HepG2 (cell line): ENCODE data around the gene TSC22D4. TPM values are rescaled to one million over a fixed set of nuclear protein-coding genes. Genes with fewer than 3 reads are reported as not detected.

Source experiments
- AKAP8 ChIP-seq: sonication (generic); formaldehyde crosslinking; IDR thresholded peaks from 2 replicates; pipeline ENCODE4 v1.5.1; 2020; ENCODE audit warnings: mild to moderate bottlenecking, missing genetic modification reagents
- CBFB ChIP-seq: sonication (generic); formaldehyde crosslinking; IDR thresholded peaks from 2 replicates; pipeline ENCODE4 v1.4.0; 2020; ENCODE audit warnings: missing genetic modification reagents
- FOXP1 ChIP-seq, 2 experiments: fragments of 450-650 bp in 1 of 2; IDR thresholded peaks; 2 replicates each; pipeline ENCODE4 v1.6.1; 2017 to 2018; ENCODE audit warnings: antibody characterized with exemption in 1 of 2
- NKX3-1 ChIP-seq: sonication (generic); formaldehyde crosslinking; IDR thresholded peaks from 2 replicates; pipeline ENCODE4 v1.5.0; 2020; ENCODE audit warnings: missing genetic modification reagents
- PHF8 ChIP-seq: sonication (generic); formaldehyde crosslinking; IDR thresholded peaks from 2 replicates; pipeline ENCODE4 v1.5.0; 2020; ENCODE audit warnings: missing genetic modification reagents
- PRDM4 ChIP-seq: sonication (generic); formaldehyde crosslinking; IDR thresholded peaks from 2 replicates; pipeline ENCODE4 v1.9.0; 2021; ENCODE audit warnings: missing genetic modification reagents, borderline replicate concordance
- TERF1 ChIP-seq: sonication (generic); formaldehyde crosslinking; IDR thresholded peaks from 2 replicates; pipeline ENCODE4 v1.8.0; 2022; ENCODE audit warnings: mild to moderate bottlenecking, missing genetic modification reagents, moderate library complexity
- TSC22D2 ChIP-seq: sonication (generic); formaldehyde crosslinking; IDR thresholded peaks from 2 replicates; pipeline ENCODE4 v1.5.1; 2020; ENCODE audit warnings: missing genetic modification reagents, mild to moderate bottlenecking, borderline replicate concordance
- ZNF142 ChIP-seq: sonication (generic); formaldehyde crosslinking; IDR thresholded peaks from 2 replicates; pipeline ENCODE4 v1.4.0; 2020; ENCODE audit warnings: missing genetic modification reagents
- ZNF225 ChIP-seq: sonication (generic); formaldehyde crosslinking; IDR thresholded peaks from 2 replicates; pipeline ENCODE4 v1.4.0; 2020; ENCODE audit warnings: mild to moderate bottlenecking, missing genetic modification reagents
- ZNF543 ChIP-seq: sonication (generic); formaldehyde crosslinking; IDR thresholded peaks from 2 replicates; pipeline ENCODE4 v1.4.0; 2020; ENCODE audit warnings: mild to moderate bottlenecking, missing genetic modification reagents
- ZNF567 ChIP-seq: sonication (generic); formaldehyde crosslinking; IDR thresholded peaks from 2 replicates; pipeline ENCODE4 v1.8.1; 2023; ENCODE audit warnings: mild to moderate bottlenecking, missing genetic modification reagents, borderline replicate concordance
- ZNF589 ChIP-seq: sonication (generic); formaldehyde crosslinking; conservative IDR thresholded peaks from 2 replicates; pipeline ENCODE4 v1.8.0; 2022; ENCODE audit warnings: mild to moderate bottlenecking, moderate library complexity, missing genetic modification reagents
- ZNF598 ChIP-seq: sonication (generic); formaldehyde crosslinking; IDR thresholded peaks from 2 replicates; pipeline ENCODE4 v1.5.1; 2020; ENCODE audit warnings: mild to moderate bottlenecking, missing genetic modification reagents, borderline replicate concordance
- ZNF740 ChIP-seq: sonication (generic); formaldehyde crosslinking; IDR thresholded peaks from 2 replicates; pipeline ENCODE4 v1.4.0; 2020; ENCODE audit warnings: missing genetic modification reagents
- ZNF839 ChIP-seq: sonication (generic); formaldehyde crosslinking; IDR thresholded peaks from 2 replicates; pipeline ENCODE4 v1.4.0; 2020; ENCODE audit warnings: missing genetic modification reagents, mild to moderate bottlenecking, borderline replicate concordance
- ZNF879 ChIP-seq: sonication (generic); formaldehyde crosslinking; IDR thresholded peaks from 2 replicates; pipeline ENCODE4 v1.8.1; 2023; ENCODE audit warnings: missing genetic modification reagents
- polyA plus RNA-seq, 8 experiments: library from polyadenylated mRNA; depleted of rRNA in 3 of 8; stranded (reverse) in 7 of 8; unstranded in 1 of 8; fragments of >200 nt; fragmentation: Illumina TruSeq in 4 of 8; extraction: Trizol in 4 of 8; gene quantifications; 2 replicates each; pipeline versions ENCODE4 v1.2.1 to v1.2.3, GENCODE V29; 2011 to 2016; ENCODE audit warnings: low read depth in 4 of 8, missing spikeins in 1 of 8, mixed read lengths in 1 of 8; ENCODE audit not compliant: insufficient read depth in 1 of 8
- total RNA-seq, 5 experiments: library from RNA; depleted of rRNA; stranded (reverse); fragments of >200 nt; fragmentation: Illumina TruSeq; extraction: Trizol; gene quantifications; 2 replicates each; pipeline ENCODE4 v1.2.3, GENCODE V29; 2016; ENCODE audit warnings: low read depth in 1 of 5

TSC22D4 gene
- total and polyA plus RNA-seq, 2 of the 13 experiments (the other 11 are each of a cell fraction or from before 2014, with no cell fraction given), result 7.7 to 8.7 TPM

- no peak for TF ChIP-seq ZNF567 (CRISPR knock-in tag)
- TF ChIP-seq AKAP8 (CRISPR knock-in tag), result 0 out of 2 replicates have a peak, but pooled peaks have one; percentile 79
- TF ChIP-seq FOXP1 (IDR thresholded peaks at IDR 0.05), result no peak
- TF ChIP-seq FOXP1 (CRISPR knock-in tag; IDR thresholded peaks at IDR 0.05), result peak; percentile 80
- TF ChIP-seq ZNF543 (CRISPR knock-in tag), result 0 out of 2 replicates have a peak, but pooled peaks have one; percentile 41
- TF ChIP-seq TERF1, result no peak
- TF ChIP-seq CBFB (CRISPR knock-in tag), result no peak
- no peak for TF ChIP-seq ZNF598
- no peak for TF ChIP-seq ZNF879 (CRISPR knock-in tag)
- TF ChIP-seq PRDM4, result no peak
- TF ChIP-seq ZNF839 (CRISPR knock-in tag), result no peak
- peak; percentile 47; the same call in 1 of the 2 replicates for TF ChIP-seq PHF8 (CRISPR knock-in tag)
- TF ChIP-seq ZNF225 (CRISPR knock-in tag), result no peak; the same call in 1 of the 2 replicates
- peak; percentile 45; the same call in 1 of the 2 replicates for TF ChIP-seq ZNF589 (CRISPR knock-in tag)
- TF ChIP-seq NKX3-1 (CRISPR knock-in tag), result 0 out of 2 replicates have a peak, but pooled peaks have one; percentile 26
- no peak for TF ChIP-seq ZNF142 (CRISPR knock-in tag)
- no peak for TF ChIP-seq ZNF740 (CRISPR knock-in tag)
- no peak for TF ChIP-seq TSC22D2
Observed at GRCh38 chr7:100444311-100445278, 34.4 kb downstream of the TSC22D4 start (continued).
